Suprapubic skin (tissue), 4 donors: ENCODE measurements around the gene SAMD7. TPM values are rescaled to one million over a fixed set of nuclear protein-coding genes. Genes with fewer than 3 reads are reported as not detected.

Experiments
- DNase-seq, 2 donors: peaks; one replicate each; pipeline ENCODE4 v3.0.0-alpha.2; 2019; ENCODE audit warnings: low spot score in 2 of 2
- H3K27ac ChIP-seq: fragments of 200-600 bp; sonication (generic); one replicate; pipeline ENCODE4 v1.5.1; 2019
- H3K27me3 ChIP-seq: fragments of 200-600 bp; sonication (generic); one replicate; pipeline ENCODE4 v1.5.1; 2019
- H3K36me3 ChIP-seq: fragments of 200-600 bp; sonication (generic); one replicate; pipeline ENCODE4 v1.5.1; 2019
- H3K4me1 ChIP-seq: fragments of 200-600 bp; sonication (generic); one replicate; pipeline ENCODE4 v1.5.1; 2019
- H3K4me3 ChIP-seq: fragments of 200-600 bp; sonication (generic); one replicate; pipeline ENCODE4 v1.5.1; 2019; ENCODE audit warnings: mild to moderate bottlenecking
- H3K9me3 ChIP-seq: fragments of 200-600 bp; sonication (generic); one replicate; pipeline ENCODE4 v1.5.1; 2019
- EP300 ChIP-seq: sonication (generic); formaldehyde crosslinking; IDR thresholded peaks from one replicate; pipeline ENCODE4 v1.6.1; 2017; ENCODE audit warnings: antibody characterized with exemption
- POLR2A ChIP-seq, 2 donors: fragments of 450-650 bp; IDR thresholded peaks; one replicate each; pipeline ENCODE4 v1.6.1; 2017; ENCODE audit warnings: antibody characterized with exemption in 2 of 2, mild to moderate bottlenecking in 2 of 2, moderate library complexity in 2 of 2
- POLR2AphosphoS5 ChIP-seq, 3 donors: sonication (generic); formaldehyde crosslinking; IDR thresholded peaks; one replicate each; pipeline ENCODE4 v1.6.1; 2017; ENCODE audit warnings: antibody characterized with exemption in 3 of 3
- WGBS: methylation state at CpG from one replicate; pipeline ENCODE4 v1.1.5; 2018; 5-methylcytosine and 5-hydroxymethylcytosine counted together
- total RNA-seq, 4 donors: library from RNA; depleted of rRNA; stranded (reverse); fragments of >200 nt; gene quantifications; one replicate each; pipeline ENCODE4 v1.1.0, GENCODE V29; 2016
- TF ChIP-seq, protein P1 (sequence below), 2 donors: fragments of 200-600 bp in 1 of 2; fragments of 450-650 bp in 1 of 2; sonication (generic) in 1 of 2; IDR thresholded peaks; one replicate each; pipeline ENCODE4 v1.5.1; 2016 to 2019; ENCODE audit warnings: antibody characterized with exemption in 2 of 2, mild to moderate bottlenecking in 1 of 2, moderate library complexity in 1 of 2

Gene SAMD7
- total RNA-seq, 4 donors from 2014 or later, result not detected

DNA sequence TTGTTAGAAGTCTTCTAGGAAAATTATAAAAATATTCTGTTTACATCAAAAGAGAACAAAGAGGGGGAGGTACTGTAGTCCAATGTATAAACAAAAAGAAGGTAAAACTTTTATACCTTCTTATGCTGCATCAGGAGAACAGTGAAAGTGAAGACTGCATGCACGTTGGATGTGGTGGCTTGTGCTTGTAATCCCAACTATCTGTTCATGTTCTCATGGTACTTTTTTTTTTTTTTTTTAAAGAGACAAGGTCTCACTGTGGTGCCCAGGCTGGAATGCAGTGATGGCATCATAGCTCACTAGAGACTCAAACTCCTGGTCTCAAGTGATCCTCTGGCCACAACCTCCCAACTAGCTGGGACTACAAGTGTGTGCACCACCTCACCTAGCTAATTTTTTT, 59.5 kb downstream of the SAMD7 start:
- no peaks in the 10 kb centered on the region for H3K9me3 ChIP-seq
- no peak for TF ChIP-seq EP300
- TF ChIP-seq POLR2A (IDR thresholded peaks at IDR 0.05), result no peak
- TF ChIP-seq, protein P1, sequence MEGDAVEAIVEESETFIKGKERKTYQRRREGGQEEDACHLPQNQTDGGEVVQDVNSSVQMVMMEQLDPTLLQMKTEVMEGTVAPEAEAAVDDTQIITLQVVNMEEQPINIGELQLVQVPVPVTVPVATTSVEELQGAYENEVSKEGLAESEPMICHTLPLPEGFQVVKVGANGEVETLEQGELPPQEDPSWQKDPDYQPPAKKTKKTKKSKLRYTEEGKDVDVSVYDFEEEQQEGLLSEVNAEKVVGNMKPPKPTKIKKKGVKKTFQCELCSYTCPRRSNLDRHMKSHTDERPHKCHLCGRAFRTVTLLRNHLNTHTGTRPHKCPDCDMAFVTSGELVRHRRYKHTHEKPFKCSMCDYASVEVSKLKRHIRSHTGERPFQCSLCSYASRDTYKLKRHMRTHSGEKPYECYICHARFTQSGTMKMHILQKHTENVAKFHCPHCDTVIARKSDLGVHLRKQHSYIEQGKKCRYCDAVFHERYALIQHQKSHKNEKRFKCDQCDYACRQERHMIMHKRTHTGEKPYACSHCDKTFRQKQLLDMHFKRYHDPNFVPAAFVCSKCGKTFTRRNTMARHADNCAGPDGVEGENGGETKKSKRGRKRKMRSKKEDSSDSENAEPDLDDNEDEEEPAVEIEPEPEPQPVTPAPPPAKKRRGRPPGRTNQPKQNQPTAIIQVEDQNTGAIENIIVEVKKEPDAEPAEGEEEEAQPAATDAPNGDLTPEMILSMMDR (IDR thresholded peaks at IDR 0.05), result no peak
- no peak for TF ChIP-seq POLR2AphosphoS5 (IDR thresholded peaks at IDR 0.05)
- no peak overlapping the region for H3K27ac ChIP-seq
- no peaks in the 10 kb centered on the region for H3K27me3 ChIP-seq
- peaks cover 1% of the 10 kb centered on the region for H3K36me3 ChIP-seq
- 16% methylated on average over 1 of the region's 1 CpG for WGBS
- no peak for DNase-seq
- H3K4me1 ChIP-seq, result peaks cover 46% of the 10 kb centered on the region
- H3K4me3 ChIP-seq, result no peak overlapping the region

DNA sequence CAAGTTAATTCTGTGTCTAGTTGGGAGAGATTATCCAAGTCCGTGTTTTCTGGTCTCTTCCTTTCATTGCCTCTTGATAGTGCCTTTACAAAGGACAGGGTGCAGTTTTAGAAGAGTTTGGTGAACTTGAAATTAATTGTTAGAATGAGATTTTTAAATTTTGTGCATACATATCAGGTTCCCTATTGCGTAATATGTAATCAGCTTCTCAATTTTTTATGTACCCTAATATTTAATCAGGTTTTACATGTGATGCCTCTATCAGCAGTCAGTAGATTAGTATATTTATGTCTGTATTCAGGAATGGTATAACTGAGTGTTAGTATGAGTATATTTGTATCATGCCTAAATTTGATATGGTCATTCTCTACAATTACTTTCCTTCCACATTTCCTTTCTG, 60.1 kb downstream of the SAMD7 start:
- 94% methylated on average over 2 of the region's 2 CpGs for WGBS
- Histone ChIP-seq H3K36me3 (peaks cover 6% of the 10 kb centered on the region), H3K9me3 (no peaks in the 10 kb centered on the region), H3K4me3 (no peak overlapping the region), H3K4me1 (peaks cover 41% of the 10 kb centered on the region), H3K27ac (no peak overlapping the region), H3K27me3 (no peaks in the 10 kb centered on the region)
- no peak for DNase-seq
- TF ChIP-seq POLR2A (IDR thresholded peaks at IDR 0.05) (no peak), EP300 (no peak), POLR2AphosphoS5 (IDR thresholded peaks at IDR 0.05) (no peak)
- TF ChIP-seq, protein P1 (IDR thresholded peaks at IDR 0.05), result no peak

DNA sequence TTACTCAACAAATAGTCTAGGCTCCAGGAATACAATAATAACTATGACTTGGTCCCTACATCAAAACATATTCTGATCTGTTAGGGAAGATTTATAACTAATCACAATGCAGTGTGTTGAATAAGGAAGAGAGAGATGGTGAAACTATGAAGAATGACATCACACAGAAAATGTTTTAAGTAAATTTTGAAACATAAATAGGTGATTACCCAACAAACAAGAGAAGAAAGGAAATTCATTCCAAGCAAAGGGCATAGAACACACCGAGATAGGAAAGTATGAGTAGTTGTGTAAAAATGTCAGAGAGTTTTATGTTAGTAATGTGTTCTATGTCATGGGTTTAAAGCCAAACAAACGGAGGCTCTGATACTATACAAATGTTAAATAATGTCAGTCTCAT, 68.7 kb downstream of the SAMD7 start:
- no peak for TF ChIP-seq POLR2AphosphoS5 (IDR thresholded peaks at IDR 0.05)
- no peak for TF ChIP-seq EP300
- TF ChIP-seq, protein P1 (IDR thresholded peaks at IDR 0.05), result no peak
- no peak for TF ChIP-seq POLR2A (IDR thresholded peaks at IDR 0.05)
- 80% methylated on average over 2 of the region's 2 CpGs for WGBS

DNA sequence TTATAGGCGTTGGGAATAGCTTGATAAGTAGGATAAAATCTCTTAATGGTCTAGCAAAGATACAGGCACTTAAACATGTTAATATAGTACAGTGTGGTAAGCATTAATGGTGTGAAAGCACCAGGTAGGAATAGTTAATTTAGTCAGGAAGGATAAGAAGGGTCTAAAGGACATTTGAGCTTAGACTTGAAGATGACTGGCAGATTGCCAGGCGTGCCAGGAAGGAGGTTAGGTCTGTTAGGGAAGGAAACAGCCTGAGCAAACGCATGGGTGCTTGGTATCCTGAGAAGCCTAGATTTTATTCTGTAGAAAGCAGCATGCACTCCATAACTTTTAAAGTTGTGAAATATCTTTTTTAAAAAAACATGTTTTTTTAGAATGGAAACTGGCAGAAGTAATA, 72.9 kb downstream of the SAMD7 start:
- H3K27me3 ChIP-seq, result no peaks in the 10 kb centered on the region
- DNase-seq, result no peak
- TF ChIP-seq POLR2AphosphoS5 (IDR thresholded peaks at IDR 0.05) (no peak), EP300 (no peak), POLR2A (IDR thresholded peaks at IDR 0.05) (no peak)
- TF ChIP-seq, protein P1 (IDR thresholded peaks at IDR 0.05), result no peak
- no peak overlapping the region for H3K27ac ChIP-seq
- no peak overlapping the region for H3K4me3 ChIP-seq
- WGBS, result 80% methylated on average over 3 of the region's 3 CpGs
- no peaks in the 10 kb centered on the region for H3K9me3 ChIP-seq
- no peaks in the 10 kb centered on the region for H3K4me1 ChIP-seq
- H3K36me3 ChIP-seq, result peaks cover 92% of the 10 kb centered on the region

More for the DNA sequence above, 68.7 kb downstream of the SAMD7 start:
- Histone ChIP-seq H3K27ac (no peak overlapping the region), H3K27me3 (no peaks in the 10 kb centered on the region), H3K4me1 (no peaks in the 10 kb centered on the region), H3K4me3 (no peak overlapping the region), H3K9me3 (no peaks in the 10 kb centered on the region), H3K36me3 (peaks cover 87% of the 10 kb centered on the region)
- DNase-seq, result no peak

Other genes starting within 250 kb of the SAMD7 start
- 1 to 10 TPM; 1.1 to 6.4 (median 3.2) TPM for gene MECOM, start 247.9 kb upstream of the SAMD7 start, total RNA-seq
- 10 to 100 TPM; 33.2 to 61.7 (median 49.7) TPM for gene TERC, start 146.5 kb upstream of the SAMD7 start, total RNA-seq
- under 1 TPM in 3 of 4 donors, not detected in 1; 0.39 to 0.68 (median 0.60) TPM for gene ACTRT3, start 142.0 kb upstream of the SAMD7 start, total RNA-seq
- 10 to 100 TPM; 13.6 to 19.2 (median 18.0) TPM for gene MYNN, start 138.2 kb upstream of the SAMD7 start, total RNA-seq
- gene LRRIQ4, start 98.7 kb upstream of the SAMD7 start, total RNA-seq, result not detected
- under 1 TPM; 0.34 to 0.89 (median 0.71) TPM for gene LRRC34, start 98.7 kb upstream of the SAMD7 start, total RNA-seq
- under 1 TPM in 2 of 4 donors, not detected in 2; 0.26 to 0.32 TPM for gene LRRC31, start 41.6 kb upstream of the SAMD7 start, total RNA-seq
- 10 to 100 TPM; 18.3 to 35.3 (median 28.9) TPM for gene SEC62, start 55.2 kb downstream of the SAMD7 start, total RNA-seq
- 10 to 100 TPM in 1 of 4 donors, 1 to 10 TPM in 3; 2.8 to 12.2 (median 3.0) TPM for gene GPR160, start 126.4 kb downstream of the SAMD7 start, total RNA-seq